ENCODE data around the gene ERBB3. TPM values are rescaled to one million over a fixed set of nuclear protein-coding genes. Genes with fewer than 3 reads are reported as not detected.

The ERBB3 gene
- total RNA-seq, 1 experiment from 2014 or later = 56.5 TPM

DNA sequence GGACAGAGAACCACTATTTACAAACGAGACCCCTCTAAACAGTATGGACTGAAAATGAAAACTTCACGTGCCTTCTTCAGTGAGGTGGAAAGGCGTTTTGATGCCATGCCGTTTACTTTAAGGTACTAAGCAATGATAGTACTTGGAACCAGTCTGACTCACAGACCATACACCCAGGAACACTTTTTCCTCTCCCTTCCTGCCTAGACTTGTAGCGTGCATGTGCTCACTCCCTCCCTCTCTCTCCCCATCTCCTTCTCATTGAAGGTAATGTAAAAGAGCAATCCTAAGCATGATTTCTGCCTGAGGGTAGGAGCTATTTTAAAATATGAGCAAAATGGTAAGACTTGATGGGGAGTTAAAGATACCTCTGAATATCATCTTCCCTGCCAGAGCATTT is 30.6 kb downstream of the ERBB3 start:
- H3K36me3 Mint-ChIP-seq (ENCODE audit: insufficient read depth in 1 of 3, low read depth in 3 of 3) = peaks cover 66 to 87% (median 78%) of the 10 kb centered on the region in 3 experiments
- Histone ChIP-seq H3K79me2 (ENCODE audit: insufficient read depth, low read length) (peaks cover 9% of the 10 kb centered on the region; the same call in 1 of the 2 replicates), H3K4me2 (ENCODE audit: insufficient read depth, insufficient read length, low read length) (no peak overlapping the region), H3T11ph (ENCODE audit: low read length) (no peak overlapping the region), H4K91ac (ENCODE audit: insufficient read length, low read depth, low read length) (no peak overlapping the region), H3K56ac (ENCODE audit: insufficient read length, low read depth, low read length) (no peak overlapping the region), H3K23me2 (ENCODE audit: insufficient read length, low read depth, low read length, poor library complexity, severe bottlenecking) (peaks cover 1% of the 10 kb centered on the region), H2AFZ (ENCODE audit: low read length) (no peak overlapping the region), H2BK12ac (ENCODE audit: insufficient read length, low read depth, low read length) (no peak overlapping the region), H3K18ac (ENCODE audit: insufficient read length, low read depth, low read length) (no peak overlapping the region), H4K20me1 (ENCODE audit: control insufficient read depth, insufficient read depth, insufficient read length) (no peaks in the 10 kb centered on the region), H2BK5ac (ENCODE audit: insufficient read length, low read length) (no peak overlapping the region), H4K8ac (replicated peaks; ENCODE audit: insufficient read length, low read depth, low read length) (no peak overlapping the region), H3K9ac (ENCODE audit: extremely low read depth, insufficient read length, low read length) (no peak overlapping the region), H3K4me1 (ENCODE audit: insufficient read depth, low read length) (peaks cover 6% of the 10 kb centered on the region; the same call in 1 of the 2 replicates), H2BK20ac (ENCODE audit: low read depth, low read length, poor library complexity, severe bottlenecking) (no peak overlapping the region), H4K5ac (ENCODE audit: insufficient read length, low read depth, low read length) (no peak overlapping the region), H2BK120ac (ENCODE audit: low read depth, low read length, poor library complexity, severe bottlenecking) (no peak overlapping the region), H3K14ac (ENCODE audit: insufficient read depth, low read length) (no peak overlapping the region), H3K4ac (ENCODE audit: low read depth, low read length) (no peak overlapping the region), H3K9me3 (ENCODE audit: control insufficient read depth, low read depth, low read length) (no peaks in the 10 kb centered on the region), H3K27ac (ENCODE audit: insufficient read length, low read depth, low read length) (no peak overlapping the region), H3K23ac (ENCODE audit: insufficient read length, low read depth, low read length) (no peak overlapping the region), H2BK15ac (ENCODE audit: low read depth, low read length) (no peak overlapping the region), H3K79me1 (ENCODE audit: insufficient read depth, low read depth, low read length, poor library complexity, severe bottlenecking) (no peaks in the 10 kb centered on the region), H3K27me3 (ENCODE audit: insufficient read depth, low read length) (no peaks in the 10 kb centered on the region), H2AK5ac (ENCODE audit: insufficient read length, low read length) (no peak overlapping the region)
- no CpG with 5 or more reads among the region's 5 CpGs for WGBS (ENCODE audit: extremely low coverage, insufficient read length, low lambda C conversion rate)
- peaks cover 13 to 18% of the 10 kb centered on the region in 2 experiments for H3K4me1 Mint-ChIP-seq
- H3K27me3 Mint-ChIP-seq (ENCODE audit: low read depth) = no peaks in the 10 kb centered on the region; the same call in 1 of the 2 replicates
- no peak for DNase-seq
- no peak overlapping the region for H3K4me3 Mint-ChIP-seq
- H3K27ac Mint-ChIP-seq = no peak overlapping the region
- TF ChIP-seq, protein P1, sequence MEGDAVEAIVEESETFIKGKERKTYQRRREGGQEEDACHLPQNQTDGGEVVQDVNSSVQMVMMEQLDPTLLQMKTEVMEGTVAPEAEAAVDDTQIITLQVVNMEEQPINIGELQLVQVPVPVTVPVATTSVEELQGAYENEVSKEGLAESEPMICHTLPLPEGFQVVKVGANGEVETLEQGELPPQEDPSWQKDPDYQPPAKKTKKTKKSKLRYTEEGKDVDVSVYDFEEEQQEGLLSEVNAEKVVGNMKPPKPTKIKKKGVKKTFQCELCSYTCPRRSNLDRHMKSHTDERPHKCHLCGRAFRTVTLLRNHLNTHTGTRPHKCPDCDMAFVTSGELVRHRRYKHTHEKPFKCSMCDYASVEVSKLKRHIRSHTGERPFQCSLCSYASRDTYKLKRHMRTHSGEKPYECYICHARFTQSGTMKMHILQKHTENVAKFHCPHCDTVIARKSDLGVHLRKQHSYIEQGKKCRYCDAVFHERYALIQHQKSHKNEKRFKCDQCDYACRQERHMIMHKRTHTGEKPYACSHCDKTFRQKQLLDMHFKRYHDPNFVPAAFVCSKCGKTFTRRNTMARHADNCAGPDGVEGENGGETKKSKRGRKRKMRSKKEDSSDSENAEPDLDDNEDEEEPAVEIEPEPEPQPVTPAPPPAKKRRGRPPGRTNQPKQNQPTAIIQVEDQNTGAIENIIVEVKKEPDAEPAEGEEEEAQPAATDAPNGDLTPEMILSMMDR (conservative IDR thresholded peaks at IDR 0.05) = no peak
- no peaks in the 10 kb centered on the region; a peak in 1 of 5 replicates for H3K9me3 Mint-ChIP-seq
